ENCODE data around the gene IQGAP3.

The IQGAP3 gene

DNA sequence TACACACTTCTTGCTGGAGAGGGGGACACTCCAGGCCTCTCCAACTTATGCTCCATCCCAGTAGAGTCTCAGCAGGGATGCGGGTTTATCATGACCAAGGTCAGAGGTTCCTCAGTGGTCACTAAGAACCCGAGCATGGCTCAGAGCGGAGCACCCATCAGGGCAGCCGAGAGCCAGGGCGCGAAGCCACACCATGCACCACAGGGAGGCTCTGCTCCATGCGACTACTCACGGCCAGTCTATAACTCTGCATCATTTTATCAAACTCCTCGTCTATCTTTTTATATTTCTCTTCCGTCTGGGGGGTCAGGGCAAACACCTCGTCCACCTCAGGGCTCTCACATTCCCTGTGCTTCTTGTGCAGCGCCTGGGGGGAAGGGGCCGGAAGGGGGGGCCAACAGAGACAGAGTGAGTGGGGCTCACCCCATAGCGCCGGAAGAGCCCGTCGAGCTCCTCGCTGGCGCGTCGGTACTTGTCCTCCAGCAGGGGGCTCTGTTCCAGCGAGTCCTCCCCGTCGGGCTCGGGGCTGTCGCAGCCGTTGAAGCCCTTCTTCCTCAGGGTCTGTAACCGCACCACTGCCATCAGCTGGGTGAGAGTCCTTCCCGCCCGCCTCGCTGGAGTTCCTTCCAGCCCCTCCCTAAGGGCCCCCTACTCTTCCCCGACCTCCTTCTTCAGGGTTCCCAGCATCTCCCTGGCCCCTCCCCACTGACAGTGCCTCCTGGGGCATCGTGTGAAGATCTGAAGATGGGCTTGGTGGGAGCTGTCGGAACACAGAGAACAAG, 91.8 kb downstream of the IQGAP3 start:
- DNase-seq (ENCODE audit: low read depth) = peak; percentile 66

DNA sequence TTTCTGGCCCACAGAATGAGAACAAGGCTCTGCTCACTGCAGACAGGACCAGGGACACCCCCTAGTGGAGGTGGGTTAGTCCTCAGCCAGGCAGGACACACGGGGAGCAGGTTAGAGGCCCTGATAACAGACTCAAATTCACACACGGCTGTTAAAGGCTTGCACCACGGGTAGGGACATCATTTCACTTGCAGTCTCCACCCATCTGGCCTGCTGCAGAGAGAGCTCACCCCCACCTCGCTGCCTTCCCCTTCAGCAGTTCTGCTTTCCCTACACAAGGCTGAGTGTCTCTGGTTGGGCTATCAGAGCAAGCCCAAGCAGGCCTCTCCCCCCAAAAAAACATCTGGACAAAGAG, 92.4 kb downstream of the IQGAP3 start:
- DNase-seq (ENCODE audit: low read depth) = no peak

DNA sequence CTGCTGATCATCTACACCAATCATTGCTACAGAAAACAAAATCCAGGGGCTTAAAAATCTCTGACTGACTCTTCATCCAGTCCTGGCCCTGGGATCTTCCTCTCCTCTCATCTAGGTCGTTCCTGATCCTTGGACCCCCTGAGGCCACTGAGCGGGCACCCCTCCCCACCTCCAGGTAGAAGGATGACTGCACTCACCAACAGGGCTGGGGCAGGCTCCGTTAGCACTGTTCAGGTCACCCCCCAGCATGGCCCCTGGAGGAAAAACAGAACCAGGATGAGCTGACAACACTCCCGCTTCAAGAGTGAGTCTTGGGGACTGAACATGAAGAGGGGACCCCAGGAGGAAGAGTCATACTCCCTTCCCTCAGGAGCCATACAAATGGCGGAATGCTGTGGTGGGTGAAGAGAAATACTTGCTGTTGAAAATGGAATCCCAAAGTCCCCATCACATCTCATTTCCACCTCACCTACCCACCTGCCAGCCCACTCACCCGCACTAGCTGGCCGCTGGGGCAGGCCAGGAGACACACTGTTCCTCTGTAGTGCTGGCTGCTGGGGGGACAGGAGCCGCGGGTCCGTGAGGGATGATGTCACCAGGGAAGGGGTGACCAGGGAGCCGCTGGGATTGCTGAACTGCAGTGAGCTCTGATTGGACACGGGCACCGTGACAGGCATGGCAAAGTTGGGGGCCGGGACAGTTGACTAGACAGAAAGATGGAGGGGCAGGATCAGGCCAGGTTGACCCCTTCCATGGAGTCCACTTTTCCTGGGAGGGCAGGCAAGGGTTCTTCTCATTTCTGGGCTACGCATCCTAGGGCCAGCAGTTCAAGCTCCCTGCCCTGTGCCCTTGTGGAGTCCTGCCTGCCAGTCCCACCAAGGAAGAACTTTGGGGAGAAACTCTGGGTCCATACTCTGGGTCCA, 93.0 kb downstream of the IQGAP3 start:
- DNase-seq (ENCODE audit: low read depth) = no peak

DNA sequence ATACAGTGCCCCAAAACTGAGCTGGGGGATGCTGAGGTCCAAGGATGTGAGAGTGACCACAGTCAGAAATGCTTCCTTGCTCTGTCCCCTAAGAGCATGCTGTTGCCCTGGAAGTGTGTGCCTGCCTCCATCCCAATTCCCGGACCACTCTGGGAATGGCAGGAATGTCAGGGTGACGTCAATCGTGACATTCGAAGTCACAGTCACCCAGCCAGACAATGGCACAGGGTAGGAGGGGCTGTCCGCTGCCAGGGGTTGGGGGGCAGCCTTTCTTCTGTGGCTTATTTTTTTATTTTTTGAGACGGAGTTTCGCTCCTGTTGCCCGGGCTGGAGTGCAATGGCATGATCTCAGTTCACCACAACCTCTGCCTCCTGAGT, 94.1 kb downstream of the IQGAP3 start:
- DNase-seq (ENCODE audit: low read depth) = no peak

DNA sequence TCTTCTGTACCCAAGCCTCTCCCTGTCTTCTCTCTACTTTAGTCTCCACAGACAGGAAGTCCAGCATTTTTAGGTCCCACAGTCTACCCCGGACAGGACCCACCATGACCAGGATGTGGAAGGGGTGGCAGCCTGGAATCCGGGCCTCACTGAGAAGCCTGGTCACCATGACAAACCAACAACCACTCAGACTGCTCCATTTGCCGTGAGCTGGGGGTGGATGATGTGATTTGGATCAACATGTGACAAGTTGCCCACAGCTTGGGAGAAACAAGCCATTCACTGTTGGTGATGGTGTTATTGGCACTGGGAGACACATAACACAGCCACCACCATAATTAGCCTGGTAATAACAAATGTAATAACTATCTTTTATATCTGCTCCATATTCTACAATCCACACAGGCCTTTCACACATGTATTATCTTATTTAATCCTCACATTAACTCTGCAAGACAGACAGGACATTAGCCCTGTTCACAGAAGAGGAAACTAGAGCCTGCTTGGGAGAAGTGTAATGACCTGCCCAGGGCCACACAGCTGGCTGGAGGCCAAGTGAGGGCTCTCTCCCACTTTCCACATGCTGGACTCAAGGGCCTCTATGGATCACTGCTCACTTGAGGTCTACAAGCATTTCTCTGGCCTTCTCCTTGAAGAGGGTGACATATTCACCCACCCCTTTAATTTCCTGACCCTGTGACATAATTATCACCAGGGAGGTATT, 94.7 kb downstream of the IQGAP3 start:
- DNase-seq (ENCODE audit: low read depth) = no peak

DNA sequence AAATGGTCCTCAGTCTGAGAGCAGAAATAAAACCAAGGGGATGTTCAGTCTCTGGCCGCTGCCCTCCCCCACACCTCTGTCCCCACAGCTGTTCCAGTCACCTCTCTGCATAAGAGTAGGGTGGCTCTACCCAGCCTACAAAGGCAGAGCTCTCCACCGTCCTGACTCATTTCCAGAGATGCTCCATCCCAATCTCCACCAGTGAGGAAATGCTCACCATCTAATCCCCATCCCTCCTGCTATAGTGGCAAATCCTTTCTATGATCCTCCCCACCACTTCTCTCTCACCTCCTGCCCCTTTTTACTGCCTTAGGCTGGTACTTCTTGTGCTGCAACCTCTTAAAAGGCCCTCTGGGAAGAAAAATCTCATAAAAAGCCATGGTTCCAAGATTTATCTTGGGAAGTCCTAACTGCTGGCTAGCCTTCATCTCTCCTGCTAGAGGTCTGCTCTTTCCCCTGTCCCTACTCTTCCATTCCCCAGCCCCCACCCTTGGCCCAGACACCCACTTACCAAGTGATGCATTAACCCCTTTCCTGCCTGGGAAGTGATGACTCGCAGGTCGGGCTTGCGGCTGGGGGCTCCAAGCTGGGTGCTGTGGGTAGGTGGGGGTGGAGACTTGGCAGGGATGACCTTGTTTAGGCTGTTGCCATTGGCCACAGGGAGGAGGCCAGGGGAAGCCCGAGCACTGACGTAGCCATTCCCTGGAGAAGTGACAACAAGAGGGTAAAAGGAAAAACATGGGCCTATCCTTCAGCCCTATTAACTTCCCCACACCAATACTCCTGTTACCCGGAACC, 95.7 kb downstream of the IQGAP3 start:
- DNase-seq (ENCODE audit: low read depth) = no peak

DNA sequence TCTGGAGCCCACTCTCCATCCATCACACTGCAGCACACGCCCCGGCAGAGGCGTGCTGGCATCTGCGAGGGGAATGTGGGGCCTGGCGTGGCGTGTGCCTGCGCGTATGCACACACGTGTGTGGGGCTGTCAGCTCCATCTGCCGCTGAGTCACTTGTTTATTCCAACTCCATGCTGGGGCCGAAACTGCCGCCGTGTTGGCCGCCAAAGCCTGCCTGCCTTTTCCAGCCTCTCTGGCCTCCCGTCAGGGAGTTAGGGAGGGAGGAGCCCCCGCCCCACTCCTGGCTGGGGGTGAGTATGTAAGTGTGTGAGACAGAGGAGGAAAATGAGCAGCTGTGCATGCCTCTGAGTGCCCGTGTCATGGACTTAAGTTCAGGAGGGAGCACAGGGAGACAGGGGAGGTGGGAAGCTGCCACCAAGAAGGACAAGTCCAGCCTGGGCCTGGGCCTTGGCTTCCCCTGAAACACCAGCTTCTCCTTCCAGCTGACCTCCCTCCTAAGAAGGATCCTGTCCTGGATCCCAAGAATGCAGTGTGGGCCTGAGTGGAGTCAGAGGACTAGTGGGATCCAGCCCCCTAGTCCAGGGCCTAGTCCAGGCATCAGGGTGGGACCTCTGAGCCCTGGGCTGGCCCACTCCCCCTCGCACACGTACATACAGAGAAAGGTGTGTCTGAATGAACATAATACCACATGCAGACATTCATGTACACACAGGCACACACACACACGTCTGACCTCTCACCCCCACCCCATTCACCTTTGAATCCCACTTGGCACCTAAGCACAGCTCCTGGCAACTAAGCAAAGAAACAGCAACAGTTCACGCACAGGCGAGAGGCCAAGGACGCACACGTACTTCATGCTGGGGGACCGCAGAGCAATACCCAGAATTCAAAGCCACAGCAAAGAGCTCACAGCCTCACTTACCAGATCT, 96.5 kb downstream of the IQGAP3 start:
- DNase-seq (ENCODE audit: low read depth) = no peak

Data from stimulated activated CD8-positive, alpha-beta memory T cell treated with anti-CD3 and anti-CD28 coated beads, Interleukin-4, amount 100 ng/mL, for 24 hours (primary cell).